GM12874 (cell line): Measurements from ENCODE around the gene ZZZ3.

Experiments
- CTCF ChIP-seq: IDR thresholded peaks from 2 replicates; pipeline ENCODE4 v1.5.1; 2011; ENCODE audit warnings: low read depth, mild to moderate bottlenecking, control low read depth, low read length, moderate library complexity; ENCODE audit not compliant: insufficient read depth

The ZZZ3 gene

GRCh38 chr1:77673716-77674355, 8.6 kb downstream of the ZZZ3 start:
- no peak for TF ChIP-seq CTCF

GRCh38 chr1:77673030-77673429, 9.4 kb downstream of the ZZZ3 start:
- no peak for TF ChIP-seq CTCF

- TF ChIP-seq CTCF = no peak
These were observed 10.1 kb downstream of the ZZZ3 start for GRCh38 chr1:77672374-77672773.

- TF ChIP-seq CTCF = no peak
These were observed 10.6 kb downstream of the ZZZ3 start for GRCh38 chr1:77671836-77672235.

GRCh38 chr1:77670330-77670729, 12.1 kb downstream of the ZZZ3 start:
- TF ChIP-seq CTCF = no peak

- no peak for TF ChIP-seq CTCF
These were observed 13.5 kb downstream of the ZZZ3 start for GRCh38 chr1:77668924-77669449.

- no peak for TF ChIP-seq CTCF
These were observed 17.4 kb downstream of the ZZZ3 start for GRCh38 chr1:77664939-77665516.
